ENCODE data around the gene KRT85. TPM values are rescaled to one million over a fixed set of nuclear protein-coding genes. Genes with fewer than 3 reads are reported as not detected.

The KRT85 gene
- total RNA-seq, 1 donor from 2014 or later = not detected

DNA sequence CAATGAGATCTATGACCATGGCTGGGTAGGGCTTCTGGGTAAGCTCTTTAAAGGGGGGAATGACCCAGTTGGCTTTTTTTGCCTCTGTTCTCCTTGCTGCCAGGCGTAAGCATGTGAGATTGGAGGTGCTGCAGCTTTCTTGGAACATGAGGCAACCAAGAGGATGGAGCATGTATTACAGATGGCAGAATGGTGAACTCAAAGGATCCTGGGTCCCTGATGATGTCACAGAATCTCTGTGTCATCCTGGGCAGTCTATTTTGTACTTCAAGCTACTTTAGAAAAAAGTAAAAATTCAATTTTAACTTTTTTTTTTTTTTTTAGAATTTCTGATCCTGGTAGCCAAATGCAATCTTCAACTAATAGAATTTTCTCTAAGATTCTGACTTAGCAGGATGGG lies 30.9 kb upstream of the KRT85 start:
- Histone ChIP-seq H3K4me3 (no peak overlapping the region), H2AFZ (replicated peaks) (no peak overlapping the region), H3F3A (ENCODE audit: low read depth) (no peaks in the 10 kb centered on the region), H3K27me3 (no peaks in the 10 kb centered on the region), H3K27ac (no peak overlapping the region), H3K9ac (no peak overlapping the region), H3K9me3 (ENCODE audit: low read depth) (no peaks in the 10 kb centered on the region), H3K4me2 (no peak overlapping the region), H4K20me1 (ENCODE audit: low read depth) (no peaks in the 10 kb centered on the region), H3K4me1 (peaks cover 4% of the 10 kb centered on the region), H3K79me2 (ENCODE audit: low read depth) (no peaks in the 10 kb centered on the region), H3K36me3 (no peaks in the 10 kb centered on the region)
- Mint-ChIP-seq H3K27ac (no peak overlapping the region), H3K27me3 (ENCODE audit: insufficient read depth, low read depth) (peaks cover 7% of the 10 kb centered on the region), H3K4me1 (peaks cover 3% of the 10 kb centered on the region), H3K36me3 (no peaks in the 10 kb centered on the region), H3K4me3 (no peak overlapping the region), H3K9me3 (no peaks in the 10 kb centered on the region)
- DNase-seq (ENCODE audit: low spot score) = no peak
- TF ChIP-seq EZH2phosphoT487 (IDR thresholded peaks at IDR 0.05) (no peak), EZH2 (IDR thresholded peaks at IDR 0.05) (no peak)
- TF ChIP-seq, protein P1, sequence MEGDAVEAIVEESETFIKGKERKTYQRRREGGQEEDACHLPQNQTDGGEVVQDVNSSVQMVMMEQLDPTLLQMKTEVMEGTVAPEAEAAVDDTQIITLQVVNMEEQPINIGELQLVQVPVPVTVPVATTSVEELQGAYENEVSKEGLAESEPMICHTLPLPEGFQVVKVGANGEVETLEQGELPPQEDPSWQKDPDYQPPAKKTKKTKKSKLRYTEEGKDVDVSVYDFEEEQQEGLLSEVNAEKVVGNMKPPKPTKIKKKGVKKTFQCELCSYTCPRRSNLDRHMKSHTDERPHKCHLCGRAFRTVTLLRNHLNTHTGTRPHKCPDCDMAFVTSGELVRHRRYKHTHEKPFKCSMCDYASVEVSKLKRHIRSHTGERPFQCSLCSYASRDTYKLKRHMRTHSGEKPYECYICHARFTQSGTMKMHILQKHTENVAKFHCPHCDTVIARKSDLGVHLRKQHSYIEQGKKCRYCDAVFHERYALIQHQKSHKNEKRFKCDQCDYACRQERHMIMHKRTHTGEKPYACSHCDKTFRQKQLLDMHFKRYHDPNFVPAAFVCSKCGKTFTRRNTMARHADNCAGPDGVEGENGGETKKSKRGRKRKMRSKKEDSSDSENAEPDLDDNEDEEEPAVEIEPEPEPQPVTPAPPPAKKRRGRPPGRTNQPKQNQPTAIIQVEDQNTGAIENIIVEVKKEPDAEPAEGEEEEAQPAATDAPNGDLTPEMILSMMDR (IDR thresholded peaks at IDR 0.05) = no peak

DNA sequence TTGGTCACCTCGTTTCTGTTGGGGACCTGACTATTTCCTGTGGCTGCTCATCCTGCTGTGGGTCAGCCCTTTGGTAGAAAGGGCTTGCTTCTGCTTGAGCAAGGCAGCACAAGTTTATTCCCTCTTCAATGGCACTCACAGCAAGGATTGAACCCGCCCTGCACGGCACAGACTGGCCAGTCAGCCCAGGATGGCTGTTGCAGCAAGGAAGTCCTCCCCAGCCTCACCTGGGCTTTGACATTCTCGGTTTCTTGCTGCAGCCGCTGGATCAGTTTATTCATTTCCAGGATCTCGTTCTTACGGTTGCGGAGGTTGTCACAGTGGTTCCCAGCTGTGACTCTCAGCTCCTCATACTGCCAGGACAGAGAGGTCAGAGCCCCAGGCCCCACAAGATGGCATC lies 29.4 kb upstream of the KRT85 start:
- no peak overlapping the region for H3K4me3 ChIP-seq
- no peaks in the 10 kb centered on the region for H4K20me1 ChIP-seq (ENCODE audit: low read depth)
- Mint-ChIP-seq H3K27me3 (ENCODE audit: insufficient read depth, low read depth) (peaks cover 8% of the 10 kb centered on the region), H3K27ac (no peak overlapping the region), H3K9me3 (no peaks in the 10 kb centered on the region), H3K36me3 (no peaks in the 10 kb centered on the region), H3K4me3 (no peak overlapping the region), H3K4me1 (no peaks in the 10 kb centered on the region)
- no peak for DNase-seq (ENCODE audit: low spot score)
- H3K27ac ChIP-seq = no peak overlapping the region
- no peak overlapping the region for H3K4me2 ChIP-seq
- H3K36me3 ChIP-seq = no peaks in the 10 kb centered on the region
- H3K9me3 ChIP-seq (ENCODE audit: low read depth) = no peaks in the 10 kb centered on the region
- H3F3A ChIP-seq (ENCODE audit: low read depth) = no peaks in the 10 kb centered on the region
- no peak overlapping the region for H3K9ac ChIP-seq
- no peak overlapping the region for H2AFZ ChIP-seq (replicated peaks)
- TF ChIP-seq, protein P1 (IDR thresholded peaks at IDR 0.05) = no peak
- TF ChIP-seq EZH2 (IDR thresholded peaks at IDR 0.05) = no peak
- no peak for TF ChIP-seq EZH2phosphoT487 (IDR thresholded peaks at IDR 0.05)
- no peaks in the 10 kb centered on the region for H3K4me1 ChIP-seq
- H3K79me2 ChIP-seq (ENCODE audit: low read depth) = no peaks in the 10 kb centered on the region
- no peaks in the 10 kb centered on the region for H3K27me3 ChIP-seq

DNA sequence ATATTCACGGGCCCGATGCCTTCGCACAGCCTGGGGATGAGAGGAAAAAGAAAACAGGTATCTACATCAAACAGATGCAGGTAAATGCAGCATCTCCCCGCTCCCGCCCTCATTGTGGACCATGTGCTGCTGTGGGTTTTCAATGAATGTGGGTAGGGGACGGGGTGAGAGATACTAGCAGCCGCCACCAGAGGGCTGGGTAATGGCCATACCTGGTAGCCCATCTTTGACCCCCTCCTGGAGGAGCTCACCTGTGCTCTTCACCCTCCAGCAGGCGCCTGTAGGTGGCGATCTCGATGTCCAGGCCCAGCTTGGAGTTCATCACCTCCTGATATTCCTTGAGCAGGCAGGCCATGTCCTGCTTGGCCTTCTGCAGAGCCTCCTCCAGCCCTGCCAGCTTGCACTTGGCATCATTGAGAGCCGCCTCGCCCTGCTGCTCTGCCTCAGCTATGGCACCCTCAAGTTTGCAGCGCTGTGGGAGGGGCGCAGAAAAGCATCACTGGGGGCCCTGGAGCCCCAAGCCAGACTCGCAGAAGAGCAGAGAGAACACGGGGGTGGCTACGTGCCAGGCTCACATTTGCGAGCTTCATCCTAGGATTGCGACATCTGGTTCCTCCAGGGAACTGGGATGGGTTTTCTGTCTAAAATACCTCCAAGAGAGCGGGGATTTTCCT lies 28.6 kb upstream of the KRT85 start:
- Mint-ChIP-seq H3K4me3 (no peak overlapping the region), H3K27me3 (ENCODE audit: insufficient read depth, low read depth) (peaks cover 8% of the 10 kb centered on the region), H3K27ac (no peak overlapping the region), H3K36me3 (no peaks in the 10 kb centered on the region), H3K4me1 (no peaks in the 10 kb centered on the region), H3K9me3 (no peaks in the 10 kb centered on the region)
- no peaks in the 10 kb centered on the region for H3K9me3 ChIP-seq (ENCODE audit: low read depth)
- H3K79me2 ChIP-seq (ENCODE audit: low read depth) = no peaks in the 10 kb centered on the region
- H3K9ac ChIP-seq = no peak overlapping the region
- H3K4me1 ChIP-seq = no peaks in the 10 kb centered on the region
- H3K27me3 ChIP-seq = no peaks in the 10 kb centered on the region
- no peaks in the 10 kb centered on the region for H3K36me3 ChIP-seq
- H3F3A ChIP-seq (ENCODE audit: low read depth) = no peaks in the 10 kb centered on the region
- no peak overlapping the region for H3K4me2 ChIP-seq
- peak; percentile 54 for DNase-seq (ENCODE audit: low spot score)
- TF ChIP-seq EZH2phosphoT487 (IDR thresholded peaks at IDR 0.05) (no peak), EZH2 (IDR thresholded peaks at IDR 0.05) (no peak)
- TF ChIP-seq, protein P1 (IDR thresholded peaks at IDR 0.05) = peak; percentile 55
- H3K4me3 ChIP-seq = no peak overlapping the region
- no peaks in the 10 kb centered on the region for H4K20me1 ChIP-seq (ENCODE audit: low read depth)
- no peak overlapping the region for H2AFZ ChIP-seq (replicated peaks)
- H3K27ac ChIP-seq = no peak overlapping the region

Data from neural progenitor cell (in vitro differentiated cells).